Motor neuron (in vitro differentiated cells): ENCODE results near the gene SYT8. TPM values are rescaled to one million over a fixed set of nuclear protein-coding genes. Genes with fewer than 3 reads are reported as not detected.
"Not testable (repeated sequence)": the region's sequence is repeated elsewhere in the genome, so short reads cannot be mapped to it uniquely, and the experiment has no call there.

Experiments used
- ATAC-seq, 8 experiments: fragments of 200-7000 bp; cut with Tn5 transposase; replicated peaks in 6 of 8; 2 replicates each; pipeline ENCODE4 v1.8.0; 2021; ENCODE audit warnings: mild to moderate bottlenecking in 8 of 8, moderate library complexity in 8 of 8
- H3K27ac ChIP-seq, 2 donors: fragments of 250-450 bp; sonication (Bioruptor Pico); 2 replicates each; pipeline ENCODE4 v1.9.0; 2021; ENCODE audit warnings: antibody characterized with exemption in 2 of 2, mild to moderate bottlenecking in 2 of 2, moderate library complexity in 1 of 2
- H3K4me1 ChIP-seq, 2 donors: fragments of 250-450 bp; sonication (Bioruptor Pico); replicated peaks in 1 of 2; 2 replicates each; pipeline ENCODE4 v1.6.1; 2021; ENCODE audit warnings: antibody characterized with exemption in 2 of 2, mild to moderate bottlenecking in 2 of 2, moderate library complexity in 1 of 2
- H3K4me3 ChIP-seq, 5 donors: fragments of 250-450 bp; sonication (Bioruptor Pico); 2 replicates each; pipeline ENCODE4 v1.9.0; 2021; ENCODE audit warnings: antibody characterized with exemption in 5 of 5, mild to moderate bottlenecking in 5 of 5, moderate library complexity in 4 of 5
- WGBS, 10 experiments: fragments of 450-650 bp; shearing (Covaris generic); methylation state at CpG; one replicate each; pipeline ENCODE4 v1.0.0; 2022; 5-methylcytosine and 5-hydroxymethylcytosine counted together
- in situ Hi-C, 9 experiments: fragments of 400-800 bp; cut with MboI; loops; one replicate each; pipeline ENCODE4 v1.15.0; 2021; ENCODE audit warnings: low sequenced_read_pairs in 9 of 9, low pct_unique_long_range_greater_than_20kb in 2 of 9; ENCODE audit not compliant: unreplicated experiment in 9 of 9
- total RNA-seq, 8 experiments: library from RNA; unstranded; fragments of 300-600 nt; gene quantifications; 2 replicates each; pipeline versions ENCODE4 v1.2.3 to v1.2.4, GENCODE V29; 2022

Gene SYT8
- total RNA-seq, 8 experiments from 2014 or later, result 0.27 to 2.0 (median 0.66) TPM; not detected in 3

DNA sequence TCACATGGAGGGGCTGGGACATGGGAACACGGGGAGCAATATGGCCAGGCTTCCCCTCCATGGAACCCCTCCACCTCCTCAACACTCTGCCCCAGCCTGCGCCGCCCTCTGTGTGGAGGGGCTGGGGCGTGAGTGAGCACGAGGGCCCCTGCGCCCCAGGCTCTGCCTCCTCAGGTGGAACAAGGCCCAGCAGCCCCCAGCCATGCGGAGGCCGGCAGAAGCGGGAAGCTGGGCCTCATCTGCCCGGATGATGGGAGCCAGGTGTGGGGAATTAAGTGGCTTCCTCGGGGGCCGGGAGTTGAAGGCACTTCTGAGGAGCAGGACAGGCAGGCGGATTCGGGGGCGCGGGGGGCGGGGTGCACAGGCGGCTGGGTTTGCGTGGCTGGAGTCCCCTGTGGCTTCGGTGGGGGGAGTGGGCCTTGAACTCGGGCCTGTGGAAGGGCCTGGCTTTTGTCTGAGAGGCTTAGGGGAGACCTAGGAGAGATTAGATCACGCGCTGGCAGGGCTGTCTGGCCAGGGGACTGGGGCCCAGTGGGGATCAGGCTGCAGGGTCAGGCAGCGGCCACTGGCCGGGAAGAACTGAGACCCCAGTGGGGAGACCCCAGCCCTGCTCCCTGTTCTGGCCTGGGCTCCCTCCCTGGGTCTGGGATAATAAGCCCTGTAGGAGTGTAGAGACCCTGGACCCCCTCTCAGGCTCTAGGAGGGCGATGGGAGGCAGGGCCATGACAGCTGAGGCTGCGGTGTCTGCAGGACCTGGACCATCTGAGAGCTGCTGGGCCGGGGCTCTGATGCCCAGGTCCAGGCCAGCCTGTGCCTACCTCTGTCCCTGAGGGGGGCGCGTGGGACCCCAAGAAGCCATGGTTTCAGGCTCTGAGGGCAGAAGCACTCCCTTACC lies 43.6 kb downstream of the SYT8 start:
- WGBS, 10 experiments, result 50 to 100% (median 75%) methylated on average over 1 to 2 of the region's 30 CpGs; no CpG with 5 or more reads in 6 of the 10 experiments
- Histone ChIP-seq H3K4me3 (no peak overlapping the region), H3K4me1 (peaks cover 4 to 23% of the 10 kb centered on the region in 2 donors), H3K27ac (no peak overlapping the region)
- ATAC-seq, result no peak
- in situ Hi-C loops, result loop anchor here in 1 of 9 experiments (25.0 kb wide), 1 partner anchor 284 kb away; the partner anchor contains the start of genes INS and TH

DNA sequence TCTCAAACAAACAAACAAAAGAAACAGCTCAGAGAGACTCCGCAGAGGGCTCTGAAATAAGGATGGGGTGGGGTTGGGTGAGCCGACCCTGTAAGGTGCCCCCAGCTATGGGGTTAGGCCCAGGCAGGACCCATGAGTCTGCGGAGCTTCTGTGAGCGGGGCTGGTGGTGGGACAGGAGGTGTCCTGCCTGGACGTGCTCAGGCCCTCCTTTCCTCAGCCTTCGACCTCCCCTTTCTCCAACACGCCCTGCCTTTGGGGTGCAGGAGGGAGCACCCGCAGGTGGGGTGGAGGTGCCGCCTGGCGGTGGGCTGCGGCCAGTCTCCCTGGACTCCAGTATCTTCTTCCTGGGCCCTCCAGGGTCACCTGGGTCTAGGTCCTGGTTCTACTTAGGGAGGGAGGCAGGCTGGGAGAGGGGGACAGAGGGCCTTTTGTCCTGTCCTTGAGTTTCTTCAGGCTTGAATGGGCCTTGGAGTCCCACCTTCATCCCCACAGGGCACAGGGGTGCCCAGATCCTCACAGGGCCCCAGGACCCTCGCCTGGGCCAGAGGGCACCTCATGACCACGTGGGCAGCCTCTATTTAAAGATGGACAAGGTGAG lies 44.7 kb downstream of the SYT8 start:
- Histone ChIP-seq H3K27ac (no peak overlapping the region), H3K4me1 (peaks cover 4 to 23% of the 10 kb centered on the region in 2 donors), H3K4me3 (no peak overlapping the region)
- in situ Hi-C loops, result loop anchor here in 1 of 9 experiments (25.0 kb wide), 1 partner anchor 283 kb away; the partner anchor contains the start of genes INS and TH
- 20 to 100% (median 83%) methylated on average over 1 to 3 of the region's 13 CpGs; no CpG with 5 or more reads in 5 of the 10 experiments for WGBS, 10 experiments
- ATAC-seq, result no peak

DNA sequence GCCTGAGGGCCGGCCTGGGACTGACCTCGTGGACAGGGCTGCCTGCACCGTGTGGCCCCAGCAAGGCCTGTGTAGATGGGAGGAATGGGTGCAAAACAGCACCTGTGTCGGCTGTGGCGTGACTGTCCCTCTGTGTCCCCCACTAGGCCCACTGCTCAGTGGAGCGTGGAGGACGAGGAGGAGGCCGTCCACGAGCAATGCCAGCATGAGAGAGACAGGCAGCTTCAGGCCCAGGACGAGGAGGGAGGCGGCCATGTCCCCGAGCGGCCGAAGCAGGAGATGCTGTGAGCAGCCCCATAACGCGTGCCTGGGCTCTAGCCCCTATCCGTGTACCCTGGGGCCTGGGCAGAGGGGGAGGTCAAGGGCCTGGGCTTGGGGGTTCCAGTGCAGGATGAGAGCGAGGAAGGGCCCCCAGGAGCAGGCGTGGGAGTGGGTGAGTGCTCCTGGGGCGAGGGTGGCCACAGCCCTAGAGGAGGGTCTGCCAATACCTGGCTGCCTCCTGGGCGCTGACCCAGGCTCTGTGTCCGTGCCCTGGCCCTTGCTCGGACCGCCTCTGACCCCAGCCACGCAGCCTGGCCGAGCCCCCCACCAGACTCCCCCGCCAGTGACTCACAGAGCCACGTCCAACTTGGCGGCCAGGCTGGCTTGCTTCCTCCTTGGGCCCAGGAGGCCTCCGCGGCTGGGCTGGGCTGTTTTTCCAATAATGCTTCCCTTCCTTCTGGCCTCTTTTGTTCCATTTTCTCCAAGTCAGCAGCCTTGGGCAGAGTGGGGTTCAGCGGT lies 45.3 kb downstream of the SYT8 start:
- Histone ChIP-seq H3K4me3 (no peak overlapping the region), H3K27ac (no peak overlapping the region), H3K4me1 (peaks cover 4 to 23% of the 10 kb centered on the region in 2 donors)
- peak in 2 of 8 experiments; percentile 1 to 4 for ATAC-seq
- 73 to 100% (median 87%) methylated on average over 1 to 3 of the region's 32 CpGs; no CpG with 5 or more reads in 5 of the 10 experiments for WGBS, 10 experiments
- in situ Hi-C loops, result loop anchor here in 1 of 9 experiments (25.0 kb wide), 1 partner anchor 282 kb away; the partner anchor contains the start of genes INS and TH

DNA sequence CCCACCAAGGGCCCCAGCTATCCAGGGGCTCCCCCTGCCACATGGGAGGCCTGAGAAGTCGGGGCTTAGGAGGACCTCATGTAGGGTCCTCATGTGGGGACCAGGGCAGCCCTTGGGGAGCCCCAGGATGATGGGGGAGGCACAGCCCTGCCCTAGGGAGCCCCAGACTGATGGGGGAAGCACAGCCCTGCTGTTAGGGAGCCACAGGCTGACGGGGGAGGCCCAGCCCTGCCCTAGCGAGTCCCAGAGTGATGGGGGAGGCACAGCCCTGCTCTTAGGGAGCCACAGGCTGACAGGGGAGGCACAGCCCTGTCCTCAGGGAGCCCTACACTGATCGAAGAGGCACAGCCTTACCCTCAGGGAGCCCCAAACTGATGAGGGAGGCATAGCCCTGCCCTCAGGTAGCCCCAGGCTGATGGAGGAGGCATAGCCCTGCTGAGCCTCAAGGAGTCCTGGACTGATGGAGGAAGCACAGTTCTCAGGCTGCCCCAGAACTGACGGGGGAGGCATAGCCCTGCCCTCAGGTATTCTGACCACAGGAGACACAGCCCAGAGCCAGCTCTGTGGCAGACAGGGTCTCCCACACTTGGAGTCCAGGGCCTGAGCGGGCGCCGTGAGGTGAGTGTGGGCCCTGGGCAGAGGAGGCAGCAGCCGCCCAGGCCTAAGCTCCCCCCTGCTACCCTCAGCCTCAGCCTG lies 46.1 kb downstream of the SYT8 start:
- in situ Hi-C loops, result loop anchor here in 1 of 9 experiments (25.0 kb wide), 1 partner anchor 281 kb away; the partner anchor contains the start of genes INS and TH
- peak in 2 of 8 experiments; percentile 7 to 11 for ATAC-seq
- Histone ChIP-seq H3K4me1 (peaks cover 4 to 18% of the 10 kb centered on the region in 2 donors), H3K27ac (no peak overlapping the region), H3K4me3 (no peak overlapping the region)
- 0 to 95% (median 83%) methylated on average over 1 to 4 of the region's 9 CpGs; no CpG with 5 or more reads in 7 of the 10 experiments for WGBS, 10 experiments

DNA sequence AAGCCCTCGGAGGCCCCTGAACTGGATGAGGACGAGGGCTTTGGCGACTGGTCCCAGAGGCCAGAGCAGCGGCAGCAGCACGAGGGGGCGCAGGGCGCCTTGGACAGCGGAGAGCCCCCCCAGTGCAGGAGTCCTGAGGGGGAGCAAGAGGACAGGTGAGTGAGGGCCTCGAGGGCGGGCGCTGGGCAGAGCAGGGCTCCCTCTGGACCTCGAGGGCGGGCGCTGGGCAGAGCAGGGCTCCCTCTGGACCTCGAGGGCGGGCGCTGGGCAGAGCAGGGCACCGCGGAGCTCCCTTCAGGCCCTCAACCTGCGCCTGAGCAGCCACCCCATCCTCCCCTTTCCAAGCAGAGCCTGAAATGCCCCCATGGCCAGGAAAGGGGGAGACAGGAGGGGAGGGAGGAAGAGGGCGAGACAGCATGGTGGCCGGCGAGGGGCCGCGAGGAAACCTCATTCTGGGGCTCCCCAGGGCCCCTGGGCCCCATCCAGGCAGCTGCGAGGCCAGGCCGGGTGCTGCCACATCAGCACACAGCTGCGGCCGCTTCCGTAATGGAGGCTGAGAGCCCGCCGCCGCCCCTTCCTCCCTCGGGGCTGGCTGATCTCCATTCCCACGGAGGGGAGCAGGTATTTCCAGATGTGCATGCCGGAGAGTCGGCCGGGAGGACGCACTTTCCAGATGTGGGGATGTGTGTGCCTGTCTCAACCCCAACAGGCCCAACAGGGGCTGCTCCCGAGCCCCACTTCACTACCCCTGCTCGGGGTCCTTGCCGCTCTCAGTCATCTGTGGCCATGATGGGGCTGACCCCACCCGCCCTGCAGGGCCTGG lies 46.9 kb downstream of the SYT8 start:
- Histone ChIP-seq H3K27ac (no peak overlapping the region), H3K4me3 (no peak overlapping the region), H3K4me1 (peaks cover 4 to 14% of the 10 kb centered on the region in 2 donors)
- ATAC-seq, result peak in 3 of 8 experiments; percentile 13 to 30 (median 21)
- WGBS, 10 experiments, result 0 to 60% methylated on average over 1 to 2 of the region's 43 CpGs; no CpG with 5 or more reads in 8 of the 10 experiments
- in situ Hi-C loops, result loop anchor here in 1 of 9 experiments (25.0 kb wide), 1 partner anchor 281 kb away; the partner anchor contains the start of genes INS and TH

DNA sequence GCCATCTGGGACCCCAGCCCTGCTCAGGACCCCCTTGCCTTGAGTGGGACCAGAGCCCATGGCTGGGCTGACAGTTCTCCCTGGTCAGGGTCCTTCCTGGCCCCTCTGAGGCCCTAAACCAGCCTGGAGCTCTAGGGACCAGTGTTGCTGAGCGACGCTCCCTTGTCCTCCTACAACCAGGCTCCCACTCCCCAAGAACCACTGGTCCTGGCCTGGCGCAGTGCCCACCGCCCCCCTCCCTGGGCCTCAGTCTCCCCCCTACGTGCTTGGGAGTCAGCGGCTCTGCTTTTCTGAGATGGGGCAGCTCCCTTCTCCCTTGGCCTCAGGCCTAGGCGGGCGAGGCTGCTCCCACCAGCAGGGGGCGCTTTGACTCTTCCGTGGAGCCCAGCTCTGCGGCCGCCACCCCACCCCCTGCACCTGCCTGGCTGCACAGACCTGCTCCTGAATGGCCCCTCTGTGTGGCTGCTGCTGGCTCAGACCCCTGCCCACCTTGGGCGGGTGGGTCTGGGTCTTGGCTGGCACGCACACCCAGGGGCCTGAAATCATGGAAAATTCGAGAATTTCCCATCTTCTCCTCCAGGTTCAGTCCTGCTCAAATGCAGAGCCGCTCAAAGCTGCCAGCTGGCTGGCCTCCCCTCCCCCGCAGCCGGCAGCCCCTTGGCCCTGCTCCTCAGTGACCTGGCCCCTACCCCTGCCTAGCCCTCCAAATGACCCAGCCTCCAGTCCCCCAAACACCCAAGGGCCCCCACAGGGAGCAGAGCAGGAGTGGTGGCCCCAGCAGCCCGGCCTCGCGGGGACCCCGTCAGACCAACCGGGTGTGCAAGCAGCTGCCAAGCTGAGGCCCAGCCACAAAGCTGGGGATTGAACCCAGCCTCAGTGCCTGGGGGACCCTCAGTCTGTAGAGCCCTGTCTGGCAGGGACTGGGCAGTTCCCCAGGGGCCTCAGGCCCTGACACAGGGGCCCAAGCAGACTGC lies 47.8 kb downstream of the SYT8 start:
- 20 to 90% methylated on average over 1 to 2 of the region's 23 CpGs; no CpG with 5 or more reads in 8 of the 10 experiments for WGBS, 10 experiments
- peak; percentile 56 to 99 (median 98) for ATAC-seq
- Histone ChIP-seq H3K4me3 (no peak overlapping the region), H3K4me1 (peaks cover 4 to 8% of the 10 kb centered on the region in 2 donors), H3K27ac (no peak overlapping the region)
- in situ Hi-C loops, result loop anchor here in 1 of 9 experiments (25.0 kb wide), 1 partner anchor 280 kb away; the partner anchor contains the start of genes INS and TH

DNA sequence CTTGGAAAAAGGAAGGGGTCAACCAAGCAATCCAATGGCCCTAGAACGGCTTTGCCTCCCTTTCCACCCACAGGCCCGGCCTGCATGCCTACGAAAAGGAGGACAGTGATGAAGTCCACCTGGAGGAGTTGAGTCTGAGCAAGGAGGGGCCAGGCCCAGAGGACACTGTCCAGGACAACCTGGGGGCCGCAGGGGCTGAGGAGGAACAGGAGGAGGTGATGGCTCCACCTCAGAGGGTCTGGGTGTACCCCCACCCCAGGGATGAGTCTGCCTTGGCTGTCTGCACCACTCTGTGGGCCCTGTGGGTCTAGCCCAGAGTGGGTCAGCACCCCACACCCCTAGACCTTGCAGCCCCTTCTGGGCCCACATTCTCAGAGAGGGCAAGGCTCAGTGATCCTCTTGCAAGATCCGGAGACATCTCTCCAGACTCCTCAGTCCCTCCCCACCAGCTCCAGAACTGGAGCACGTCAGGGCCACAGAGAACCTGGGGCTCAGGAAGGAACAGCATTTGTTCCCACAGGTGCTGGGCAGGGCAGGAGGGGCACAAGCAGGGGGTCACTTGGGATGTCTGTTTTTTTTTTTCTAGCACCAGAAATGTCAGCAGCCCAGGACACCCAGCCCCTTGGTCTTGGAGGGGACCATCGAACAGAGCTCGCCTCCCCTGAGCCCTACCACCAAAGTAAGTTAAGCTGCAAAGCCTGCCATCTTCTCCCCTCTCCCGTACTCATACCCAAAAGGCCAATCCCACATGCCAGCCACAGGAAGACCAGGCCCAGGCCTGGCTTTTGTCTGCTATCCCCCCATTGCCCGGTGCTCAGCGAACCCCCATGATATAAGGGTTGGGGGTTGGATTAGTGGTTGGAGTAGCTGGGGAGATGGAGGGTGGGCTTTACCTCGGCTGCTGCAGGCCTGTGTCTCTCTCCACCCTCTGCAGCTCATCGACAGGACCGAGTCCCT lies 48.8 kb downstream of the SYT8 start:
- in situ Hi-C loops, result loop anchor here in 1 of 9 experiments (25.0 kb wide), 1 partner anchor 279 kb away; the partner anchor contains the start of genes INS and TH
- no peak overlapping the region for H3K27ac ChIP-seq
- 60 to 100% (median 87%) methylated on average over 1 to 5 of the region's 14 CpGs; no CpG with 5 or more reads in 6 of the 10 experiments for WGBS, 10 experiments
- peaks cover 4 to 7% of the 10 kb centered on the region in 2 donors for H3K4me1 ChIP-seq
- H3K4me3 ChIP-seq, result no peak overlapping the region
- ATAC-seq, result no peak

DNA sequence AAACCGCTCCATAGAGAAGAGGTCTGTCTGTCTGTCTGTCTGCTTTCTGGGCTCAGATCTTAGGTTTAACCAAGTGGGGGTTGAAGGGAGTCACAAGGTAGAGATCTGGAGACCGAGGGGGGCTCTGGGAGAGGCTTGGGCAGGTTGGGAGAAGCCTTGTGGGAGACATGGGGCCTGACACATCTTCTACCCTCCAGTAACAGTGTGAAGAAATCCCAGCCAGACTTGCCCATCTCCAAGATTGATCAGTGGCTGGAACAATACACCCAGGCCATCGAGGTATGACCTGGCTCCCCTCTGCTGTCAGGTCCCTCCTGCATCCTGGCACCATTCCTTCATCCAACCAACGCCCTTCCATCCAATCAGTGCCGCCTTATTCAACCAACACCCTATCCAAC lies 49.5 kb downstream of the SYT8 start:
- WGBS, 10 experiments, result 40 to 86% (median 80%) methylated on average over 1 to 3 of the region's 5 CpGs; no CpG with 5 or more reads in 3 of the 10 experiments
- peaks cover 4 to 7% of the 10 kb centered on the region in 2 donors for H3K4me1 ChIP-seq
- no peak for ATAC-seq
- in situ Hi-C loops, result loop anchor here in 1 of 9 experiments (25.0 kb wide), 1 partner anchor 278 kb away; the partner anchor contains the start of genes INS and TH
- H3K4me3 ChIP-seq, result no peak overlapping the region
- H3K27ac ChIP-seq, result no peak overlapping the region

DNA sequence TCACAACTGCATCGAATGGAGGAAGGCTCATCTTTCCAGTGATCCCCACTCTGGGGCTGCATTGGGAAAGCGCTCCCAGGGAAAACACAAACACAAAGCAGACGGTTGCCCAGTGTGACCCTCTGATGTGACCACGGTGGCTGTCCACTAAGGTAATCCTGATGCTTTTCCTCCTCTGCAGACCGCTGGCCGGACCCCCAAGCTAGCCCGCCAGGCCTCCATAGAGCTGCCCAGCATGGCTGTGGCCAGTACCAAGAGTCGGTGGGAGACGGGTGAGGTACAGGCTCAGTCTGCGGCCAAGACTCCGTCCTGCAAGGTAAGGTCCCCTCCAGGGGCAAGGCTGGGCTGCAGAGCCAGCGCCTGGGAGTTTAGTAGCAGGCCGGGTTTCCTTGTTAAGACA lies 51.8 kb downstream of the SYT8 start:
- in situ Hi-C loops, result loop anchor here in 1 of 9 experiments (25.0 kb wide), 1 partner anchor 276 kb away; the partner anchor contains the start of genes INS and TH
- 55 to 100% (median 70%) methylated on average over 1 to 6 of the region's 13 CpGs; no CpG with 5 or more reads in 6 of the 10 experiments for WGBS, 10 experiments
- ATAC-seq, H3K4me3 ChIP-seq, H3K4me1 ChIP-seq, H3K27ac ChIP-seq: not testable (repeated sequence)
